Measurements from ENCODE around the gene RECQL5.
A peak's percentile ranks its signal among the peaks of the same experiment; 100 is the strongest.

The RECQL5 gene

DNA sequence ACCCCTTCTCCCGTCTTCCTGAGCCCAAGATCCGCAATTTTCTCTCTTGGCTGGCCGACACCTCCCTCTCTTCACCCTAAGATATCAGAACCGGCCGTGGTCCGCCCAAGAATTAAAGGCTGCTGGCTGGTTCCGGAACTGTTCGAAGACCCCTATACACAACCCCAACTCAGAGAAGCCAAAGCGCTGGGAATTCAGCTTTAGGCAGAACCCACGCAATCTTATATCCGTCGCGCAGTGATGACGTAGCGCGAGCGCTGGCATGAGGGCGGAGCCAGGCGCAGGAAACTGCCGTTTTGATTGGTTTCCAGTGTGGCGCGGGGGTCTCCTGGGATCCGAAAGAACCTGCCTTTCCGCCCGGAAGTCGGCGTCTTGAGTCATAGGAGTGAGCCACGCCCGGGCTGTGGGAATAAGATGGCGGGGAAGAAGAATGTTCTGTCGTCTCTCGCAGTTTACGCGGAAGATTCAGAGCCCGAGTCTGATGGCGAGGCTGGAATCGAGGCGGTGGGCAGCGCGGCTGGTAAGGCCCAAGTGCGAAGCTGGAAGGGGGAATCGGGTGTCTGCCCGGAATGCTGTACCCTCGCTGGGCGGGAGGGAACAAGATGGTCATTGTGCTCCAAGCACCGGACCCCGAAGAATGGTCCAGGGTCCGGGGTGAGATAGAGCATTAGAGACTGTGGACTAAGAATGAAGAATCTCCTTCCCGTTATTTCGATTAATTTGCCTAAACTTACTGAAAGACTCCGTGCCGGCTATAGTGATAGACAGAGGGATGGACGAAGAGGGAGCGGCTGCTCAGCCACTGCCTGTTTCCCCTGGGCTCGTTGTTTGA lies at the start of gene RECQL5, which contains the start of gene SAP30BP:
Gene RECQL5, minus strand, starts transcription at position 196 of the 832 bp plus-strand sequence. CDS start 597 bp downstream, outside the sequence.
Gene SAP30BP, plus strand, starts transcription at position 380 of the 832 bp plus-strand sequence. Its CDS starts 35 bp downstream, at position 415.
- peak; percentile 99 for DNase-seq

DNA sequence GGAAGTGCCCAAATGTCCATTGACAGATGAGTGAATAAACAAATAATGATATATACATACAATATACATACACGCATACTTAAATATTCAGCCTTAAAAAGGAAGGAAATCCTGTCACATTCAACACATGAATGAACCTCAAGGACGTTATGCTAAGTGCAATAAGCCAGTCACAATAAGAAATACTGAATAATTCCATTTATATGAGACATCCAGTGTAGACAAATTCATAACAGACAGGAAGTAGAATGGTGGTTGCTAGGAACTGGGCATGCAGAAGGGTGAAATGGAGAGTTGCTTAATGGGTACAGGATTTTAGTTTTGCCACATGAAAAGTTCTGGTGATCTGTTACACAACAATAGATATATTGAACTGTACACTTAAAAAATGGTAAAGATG lies 45.5 kb upstream of the RECQL5 start:
- no peak for DNase-seq

DNA sequence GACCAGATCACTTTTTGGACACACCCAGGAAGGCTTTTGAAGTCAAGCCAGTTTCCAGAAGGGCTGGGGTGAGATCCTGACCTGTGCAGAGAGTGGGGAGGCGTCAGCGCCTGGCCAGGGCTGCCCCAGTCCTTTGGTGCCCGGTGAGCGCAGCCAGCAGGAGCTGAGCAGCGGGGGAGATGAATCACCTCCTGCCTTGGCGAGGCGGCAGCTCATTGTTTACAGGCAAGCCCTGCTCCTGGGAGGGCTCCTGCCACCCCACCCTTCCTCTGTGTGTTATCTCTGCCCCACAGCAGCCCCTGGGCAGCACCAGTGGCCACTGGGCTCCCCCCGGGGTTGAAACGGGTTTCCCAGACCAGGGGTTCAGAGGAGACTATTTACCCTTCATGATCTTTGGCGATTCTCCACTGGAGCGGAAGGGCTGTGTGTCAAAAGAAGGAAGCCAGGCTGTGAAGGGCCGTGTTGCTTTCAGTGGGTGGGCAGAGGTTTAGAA lies 40.2 kb upstream of the RECQL5 start:
- DNase-seq, result no peak

DNA sequence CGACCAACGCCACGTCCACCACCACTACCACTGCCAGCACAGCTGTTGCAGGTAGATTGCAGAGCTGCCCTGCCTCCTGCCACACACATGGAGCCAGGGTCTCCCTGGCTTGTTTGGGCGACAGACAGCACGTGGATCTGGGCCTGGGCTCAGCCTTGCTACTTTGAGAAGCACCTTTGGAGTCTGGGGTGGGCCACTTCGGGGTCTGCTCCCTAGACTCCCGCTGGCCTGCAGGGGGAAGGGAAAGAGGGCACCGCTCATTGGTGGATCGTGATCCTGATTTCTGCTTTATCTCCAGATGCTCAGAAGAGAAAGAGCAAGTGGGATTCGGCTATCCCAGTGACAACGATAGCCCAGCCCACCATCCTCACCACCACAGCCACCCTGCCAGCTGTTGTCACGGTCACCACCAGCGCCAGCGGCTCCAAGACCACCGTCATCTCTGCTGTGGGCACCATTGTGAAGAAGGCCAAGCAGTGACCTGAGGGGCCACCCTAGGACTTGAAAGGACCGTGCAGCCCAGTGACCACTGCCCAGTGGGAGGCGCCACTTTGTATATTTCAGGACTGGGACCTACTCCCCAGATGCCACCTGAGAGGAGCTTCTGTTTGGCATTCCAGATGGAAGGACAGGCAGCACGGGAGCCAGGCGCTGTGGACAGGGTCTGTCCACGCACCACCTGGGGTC lies 39.2 kb upstream of the RECQL5 start:
- DNase-seq, result no peak

DNA sequence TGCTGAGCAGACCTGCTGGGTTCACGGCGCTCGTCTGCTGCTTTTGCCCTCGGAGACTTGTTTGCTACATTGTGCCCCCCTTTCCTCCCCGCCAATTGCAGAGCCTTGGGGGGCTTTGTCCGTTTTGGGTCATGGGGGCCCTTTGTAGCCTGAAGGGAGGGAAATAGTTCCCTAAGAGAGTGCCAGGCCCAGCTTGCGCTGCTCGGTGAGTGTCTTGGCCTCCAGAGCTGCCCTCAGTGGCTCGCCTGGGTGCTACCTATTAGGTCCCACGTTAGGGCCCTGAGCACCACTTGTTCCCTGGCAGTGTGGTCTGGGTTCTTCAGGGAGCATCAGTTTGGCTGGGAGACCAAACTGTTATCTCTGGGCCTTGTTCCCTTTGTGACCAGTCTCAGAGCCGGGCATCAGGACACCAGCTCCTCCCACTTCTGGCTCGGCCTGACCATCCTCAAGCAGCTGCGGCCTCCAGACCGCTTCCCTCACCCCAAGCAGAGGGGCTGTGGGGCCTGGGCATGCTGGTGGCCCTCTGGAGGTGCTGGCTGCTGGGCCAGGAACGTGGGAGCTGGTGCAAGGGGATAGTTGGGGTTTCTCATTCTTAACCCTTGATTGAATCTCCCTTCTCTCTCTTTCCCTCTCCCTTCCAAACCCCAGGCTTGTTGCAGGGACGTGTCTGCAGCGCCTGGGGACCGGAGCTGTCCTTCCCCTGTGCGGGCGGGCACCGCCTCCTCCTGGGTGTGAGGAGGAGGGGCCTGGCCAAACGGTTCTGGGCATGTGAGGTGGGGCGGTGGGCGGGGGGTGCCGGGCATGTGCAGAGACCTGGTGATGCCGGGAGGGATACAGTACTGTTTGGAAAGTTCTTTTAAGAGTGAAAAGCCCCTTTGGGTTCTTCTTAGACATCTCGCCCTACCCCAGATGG lies 38.3 kb upstream of the RECQL5 start:
- no peak for DNase-seq

DNA sequence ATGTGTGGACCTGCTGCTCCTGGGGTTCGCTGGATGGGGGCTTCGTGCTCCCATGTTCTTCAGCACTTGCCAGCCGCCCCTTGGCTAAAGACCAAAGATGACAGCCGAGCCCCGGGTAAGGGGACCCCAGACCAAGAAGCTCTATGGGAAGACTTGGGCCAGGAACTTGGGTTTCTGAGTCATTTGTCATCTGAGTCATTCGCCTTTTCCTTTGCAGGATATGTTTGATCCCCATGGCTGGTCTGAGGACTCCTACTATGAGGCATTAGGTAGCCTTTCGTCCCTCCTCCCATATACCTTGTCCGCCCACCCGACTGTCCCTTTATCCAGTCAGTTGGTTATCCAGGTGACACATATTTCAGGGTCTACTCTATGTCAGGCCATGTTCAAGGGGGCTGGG lies 36.6 kb upstream of the RECQL5 start:
- no peak for DNase-seq

DNA sequence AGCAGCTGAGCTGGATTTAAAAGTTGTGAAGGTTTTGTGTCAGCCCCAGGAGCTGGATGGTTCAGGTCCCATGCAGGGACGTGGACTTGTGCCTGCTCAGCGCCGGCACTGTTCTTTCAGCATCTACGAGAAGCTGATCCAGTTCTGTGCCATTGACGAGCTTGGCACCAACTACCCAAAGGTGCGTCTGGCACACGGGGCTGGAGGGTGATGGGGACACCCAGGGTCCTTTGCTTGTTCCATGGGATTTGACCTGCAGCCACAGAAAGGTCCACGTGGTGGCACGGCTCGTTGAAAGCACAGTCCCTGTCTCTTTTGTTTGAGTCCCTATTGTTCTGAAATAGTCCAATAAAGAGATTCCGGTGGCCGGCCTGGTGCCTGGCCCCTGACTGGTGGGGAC lies 36.2 kb upstream of the RECQL5 start:
- DNase-seq, result no peak

DNA sequence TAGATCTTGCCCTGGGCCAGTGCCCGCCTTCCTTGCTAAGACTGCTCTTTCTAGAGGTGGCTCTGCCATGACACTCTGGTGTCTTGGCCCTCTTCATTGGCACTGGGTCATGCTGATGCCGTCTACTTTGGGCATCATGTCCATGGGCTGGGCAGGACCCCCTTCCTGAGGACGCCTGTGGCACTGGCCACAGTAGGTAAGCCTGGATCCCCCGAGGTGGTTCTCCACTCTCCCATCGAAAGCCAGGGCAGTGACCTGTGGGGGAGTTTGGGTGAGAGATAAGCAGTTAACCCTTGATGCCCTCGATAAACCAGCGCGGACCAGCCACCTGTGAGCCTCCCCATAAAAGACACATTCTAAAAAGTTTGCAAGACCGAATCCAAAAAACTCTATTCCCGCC lies 34.3 kb upstream of the RECQL5 start:
- DNase-seq, result no peak

DNA sequence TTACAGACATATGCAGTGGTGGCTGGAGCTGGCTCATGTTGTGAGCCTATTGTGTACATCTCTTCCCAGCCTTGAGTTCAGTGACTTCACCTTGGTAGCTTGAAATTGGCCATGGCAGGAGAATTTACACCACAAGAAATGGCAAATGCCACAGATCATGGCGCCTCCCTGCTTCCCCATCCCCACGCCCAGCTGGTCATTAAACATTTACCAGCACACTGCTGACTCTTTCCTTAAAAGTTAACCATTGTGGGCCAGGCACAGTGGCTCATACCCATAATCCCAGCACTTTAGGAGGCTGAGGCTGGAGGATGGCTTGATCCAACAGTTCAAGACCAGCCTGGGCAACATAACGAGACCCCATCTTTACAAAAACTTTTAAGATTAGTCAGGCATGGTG lies 31.7 kb upstream of the RECQL5 start:
- DNase-seq, result no peak

DNA sequence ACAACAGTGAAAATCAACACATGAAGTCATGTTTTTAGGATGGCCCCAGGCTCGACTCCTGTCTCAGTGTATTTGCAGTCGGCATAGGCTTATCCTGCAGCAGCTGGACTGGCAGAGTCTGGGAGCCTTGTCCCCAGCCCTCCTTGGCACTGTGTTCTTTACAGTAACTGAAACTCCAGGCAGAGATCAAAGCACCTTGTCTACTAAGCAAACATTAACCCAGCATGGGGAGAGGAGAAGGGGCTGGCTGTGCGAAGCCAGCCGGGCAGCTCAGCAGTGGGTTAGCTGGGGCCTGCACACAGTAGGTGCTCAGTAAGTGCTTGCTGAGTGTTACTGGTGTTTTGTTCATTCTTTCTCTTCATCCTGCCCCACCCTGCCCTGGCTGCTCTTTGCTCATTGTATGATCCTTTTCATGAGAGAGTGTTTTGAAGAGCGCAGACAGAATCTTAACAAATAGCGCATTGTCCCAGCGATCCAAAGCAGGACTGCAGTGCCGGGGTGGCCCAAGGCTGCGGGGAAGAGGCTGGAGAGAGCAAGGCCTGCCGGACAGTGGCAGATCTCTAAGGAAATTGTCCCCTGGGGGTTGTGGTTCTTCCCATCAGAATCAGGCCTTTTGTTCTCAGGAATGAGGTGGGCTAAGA lies 30.8 kb upstream of the RECQL5 start:
- no peak for DNase-seq

DNA sequence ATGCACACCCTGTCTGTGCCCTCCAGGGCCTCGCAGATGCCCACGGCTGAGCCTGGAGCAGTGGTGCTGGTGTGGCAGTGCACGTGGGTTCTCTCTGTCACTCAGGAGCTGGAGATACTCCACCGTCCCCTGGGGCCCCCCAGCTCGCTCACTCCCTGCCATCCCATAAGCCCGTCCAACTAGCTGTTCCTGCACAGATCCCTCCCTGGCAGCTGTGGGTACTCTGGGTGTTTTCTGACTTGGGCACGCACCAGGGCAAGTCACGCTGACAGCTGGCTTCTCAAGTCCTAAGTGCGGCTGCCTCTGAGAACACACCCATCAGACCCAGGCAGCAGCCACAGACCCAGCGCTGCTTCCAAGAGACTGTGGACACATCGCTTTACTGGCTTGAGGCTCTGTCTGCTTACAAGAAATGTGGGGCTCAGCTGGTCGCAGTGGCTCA lies 28.9 kb upstream of the RECQL5 start:
- no peak for DNase-seq

DNA sequence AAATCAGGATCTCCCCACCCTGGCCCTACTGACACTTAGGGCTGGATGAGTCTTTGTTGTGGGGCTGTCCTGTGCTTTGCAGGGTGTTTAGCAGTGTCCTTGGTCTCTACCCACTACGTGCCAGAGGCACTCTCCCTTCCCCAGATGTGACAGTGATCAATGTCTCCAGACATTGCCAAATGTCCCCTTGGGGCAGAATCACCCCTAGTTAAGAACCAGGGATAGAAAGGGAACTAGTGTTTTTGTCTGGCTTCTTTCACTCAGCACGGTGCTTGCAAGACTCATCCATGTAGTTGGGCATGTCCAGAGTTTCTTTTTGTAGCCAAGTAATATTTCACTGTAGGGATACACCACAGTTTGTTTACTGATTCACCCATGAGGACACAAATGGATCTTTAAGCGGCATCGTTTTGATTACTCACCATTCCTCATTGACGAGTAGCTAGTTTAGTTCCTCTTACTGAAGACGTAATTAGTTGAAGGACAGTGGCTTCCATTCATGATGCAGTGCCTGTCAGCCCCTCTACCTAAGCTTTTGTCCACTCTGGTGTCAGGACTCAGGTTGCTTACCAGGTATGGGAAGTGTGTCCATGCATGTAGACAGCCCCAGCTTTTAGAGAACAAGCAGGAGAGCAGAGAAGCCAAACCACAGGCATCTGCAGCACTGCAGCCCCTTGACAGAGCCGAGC lies 28.3 kb upstream of the RECQL5 start:
- no peak for DNase-seq

DNA sequence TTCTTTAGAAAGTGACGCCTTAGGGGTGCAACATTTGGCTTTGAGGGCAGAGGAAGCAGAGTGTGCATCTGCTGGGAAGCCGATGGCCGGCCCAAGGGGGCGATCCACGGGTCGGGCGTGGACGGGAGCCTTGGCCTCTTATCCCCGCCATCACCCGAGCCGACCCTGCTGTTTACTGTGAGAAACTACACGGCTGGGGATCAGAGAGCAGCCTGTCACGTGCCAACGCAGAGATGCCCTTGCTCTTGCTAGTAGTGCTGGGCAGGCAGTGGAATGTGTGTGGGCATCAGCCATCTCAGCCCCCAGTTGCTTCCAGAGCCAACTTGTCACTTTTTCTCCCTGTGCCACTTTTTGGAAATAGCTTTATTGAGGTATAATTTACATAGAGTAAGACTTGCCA lies 27.6 kb upstream of the RECQL5 start:
- DNase-seq, result no peak

DNA sequence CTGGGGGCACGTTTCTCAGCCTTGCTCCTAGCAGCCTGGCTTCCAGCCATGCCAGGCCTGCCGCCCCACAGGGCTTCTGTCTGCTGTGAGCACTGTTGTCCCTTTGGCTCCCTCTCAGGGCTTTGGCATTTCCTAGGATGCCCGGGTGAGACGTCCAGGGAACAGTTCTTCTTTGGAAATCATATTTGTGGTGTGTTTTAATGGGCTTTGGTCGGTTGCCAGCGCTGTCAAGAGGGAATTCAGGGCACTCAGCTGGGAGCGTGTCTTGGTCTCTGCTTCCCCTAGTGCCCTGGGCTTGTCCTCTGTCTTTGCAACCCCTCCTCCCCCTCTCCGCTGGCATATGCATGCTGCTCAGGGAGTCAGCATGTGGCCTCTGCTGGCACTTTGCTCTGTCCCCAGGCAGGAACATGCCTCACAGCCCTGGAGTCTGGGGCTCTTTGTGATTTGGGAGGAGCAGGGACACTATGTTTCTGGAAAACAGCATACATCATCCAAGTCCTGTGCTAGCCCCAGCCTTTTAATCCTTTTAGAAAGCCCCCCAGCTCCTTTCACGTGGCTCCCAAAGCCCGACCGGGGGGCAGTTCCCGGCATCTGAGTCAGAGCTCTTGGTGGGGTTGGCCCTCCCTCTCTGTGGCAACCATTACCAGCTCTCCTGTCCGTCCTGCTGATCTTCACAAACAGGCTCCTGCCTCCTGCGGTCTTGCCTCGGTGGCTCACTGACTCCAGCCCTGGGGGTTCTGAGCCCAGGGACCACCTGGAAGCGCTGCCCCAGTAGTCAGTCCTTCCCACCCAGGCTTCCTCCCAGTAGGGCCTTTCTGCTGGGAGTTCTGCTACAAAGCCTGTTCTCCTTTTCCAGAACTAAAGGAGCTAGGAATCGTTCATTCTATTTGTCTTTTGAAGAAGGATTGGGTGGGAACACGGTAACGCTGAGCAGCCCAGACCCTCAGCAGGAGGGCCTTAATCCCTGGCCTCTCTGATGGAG lies 26.8 kb upstream of the RECQL5 start:
- DNase-seq, result no peak

DNA sequence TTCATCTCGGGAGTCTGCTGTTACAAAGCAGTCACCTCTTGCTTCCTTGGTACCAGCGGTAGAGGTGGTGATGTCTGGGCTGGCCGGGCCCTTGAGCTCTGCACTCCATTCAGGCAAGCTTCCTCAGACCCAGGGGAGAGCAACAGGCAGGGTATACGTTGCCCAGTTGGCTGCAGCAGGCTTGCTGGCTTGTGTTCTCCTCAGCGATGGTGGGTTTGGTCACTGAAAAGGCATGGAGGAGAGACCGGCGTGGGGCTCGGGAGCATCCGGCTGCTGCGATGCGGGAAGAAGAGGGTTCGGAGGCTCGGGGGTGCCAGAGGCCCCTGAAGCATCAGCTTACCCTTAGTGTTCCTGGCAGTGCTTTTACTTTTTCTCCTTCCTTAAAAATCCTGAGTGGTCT lies 26.0 kb upstream of the RECQL5 start:
- no peak for DNase-seq

DNA sequence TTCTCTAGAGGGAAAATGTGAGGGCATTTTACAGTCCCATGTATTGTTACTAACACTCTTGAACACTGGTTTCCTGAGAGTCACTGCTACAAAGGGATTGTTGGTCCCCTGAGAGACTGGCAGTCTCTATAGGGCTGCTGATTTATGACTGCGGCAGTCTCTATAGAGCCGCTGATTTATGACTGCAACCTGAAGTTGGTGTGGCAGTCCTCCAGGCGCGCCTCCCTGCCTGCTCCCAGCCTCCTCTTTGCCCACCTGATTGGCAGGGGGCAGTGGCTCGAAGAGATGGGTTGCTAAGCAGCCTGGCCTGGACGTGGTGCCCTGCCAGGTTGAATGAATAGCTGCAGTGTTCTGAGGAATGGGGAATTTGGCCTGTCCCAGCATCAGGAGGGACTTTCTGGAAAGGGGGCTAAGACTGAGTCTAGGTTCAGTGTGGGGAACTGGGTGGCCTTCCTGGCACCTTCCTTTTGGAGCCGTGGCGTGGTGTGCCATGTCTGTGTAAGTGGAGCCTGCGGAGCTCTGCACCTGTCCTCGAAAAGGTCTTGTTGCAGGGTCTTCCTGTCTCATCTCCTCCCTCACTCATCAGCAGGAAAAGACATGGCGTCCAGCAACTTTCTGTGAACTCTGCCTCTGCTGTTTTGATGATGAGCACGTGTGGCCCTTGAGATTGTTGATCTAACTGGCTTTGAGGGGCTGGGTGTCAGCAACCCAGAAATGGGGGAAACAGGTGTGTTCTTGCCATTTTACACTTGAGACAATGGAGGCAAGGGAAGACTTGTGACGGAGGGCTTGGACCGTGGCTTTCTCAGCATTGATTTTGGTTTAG lies 25.1 kb upstream of the RECQL5 start:
- no peak for DNase-seq

DNA sequence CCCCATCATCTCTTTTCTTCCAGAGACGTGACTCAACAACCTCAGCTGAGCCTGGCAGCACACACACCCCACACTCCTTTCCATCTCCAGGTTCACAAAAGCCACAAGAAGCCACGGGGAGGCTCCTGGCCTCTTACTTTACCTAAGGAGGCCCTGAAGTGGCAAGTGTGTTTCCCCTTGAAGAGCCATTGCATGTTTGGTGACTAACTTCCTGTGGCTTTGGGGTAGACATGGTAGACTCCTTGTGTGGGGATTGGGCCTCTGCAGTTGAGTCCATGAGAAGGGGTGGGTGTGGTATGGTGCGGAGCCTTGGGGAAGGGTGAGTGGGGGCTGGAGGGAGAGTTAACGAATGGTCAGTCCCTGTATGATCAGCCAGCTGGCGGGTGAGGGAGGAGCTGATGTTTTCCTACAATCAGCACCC lies 24.4 kb upstream of the RECQL5 start:
- no peak for DNase-seq

DNA sequence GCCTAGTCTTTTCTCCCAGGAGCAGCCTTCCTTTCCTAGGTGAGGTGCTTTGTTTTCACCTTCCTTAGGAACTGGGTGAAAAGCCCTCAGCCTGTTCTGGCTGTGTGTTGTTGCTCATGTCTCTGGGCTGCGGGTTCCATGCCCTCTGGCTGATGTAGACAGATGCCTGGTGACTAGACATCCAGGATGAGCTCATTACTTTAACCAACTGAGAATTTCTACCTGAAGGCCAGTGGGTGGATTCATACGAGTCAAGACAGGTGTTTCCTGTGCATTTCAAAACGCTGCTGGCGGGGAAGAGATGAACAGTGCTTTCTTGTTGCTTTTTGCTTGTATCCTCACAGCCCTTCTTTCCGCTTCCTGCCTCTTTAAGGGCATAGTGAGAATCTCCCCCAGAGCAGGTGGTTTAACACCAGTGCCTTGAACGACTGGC lies 22.5 kb upstream of the RECQL5 start:
- DNase-seq, result no peak

DNA sequence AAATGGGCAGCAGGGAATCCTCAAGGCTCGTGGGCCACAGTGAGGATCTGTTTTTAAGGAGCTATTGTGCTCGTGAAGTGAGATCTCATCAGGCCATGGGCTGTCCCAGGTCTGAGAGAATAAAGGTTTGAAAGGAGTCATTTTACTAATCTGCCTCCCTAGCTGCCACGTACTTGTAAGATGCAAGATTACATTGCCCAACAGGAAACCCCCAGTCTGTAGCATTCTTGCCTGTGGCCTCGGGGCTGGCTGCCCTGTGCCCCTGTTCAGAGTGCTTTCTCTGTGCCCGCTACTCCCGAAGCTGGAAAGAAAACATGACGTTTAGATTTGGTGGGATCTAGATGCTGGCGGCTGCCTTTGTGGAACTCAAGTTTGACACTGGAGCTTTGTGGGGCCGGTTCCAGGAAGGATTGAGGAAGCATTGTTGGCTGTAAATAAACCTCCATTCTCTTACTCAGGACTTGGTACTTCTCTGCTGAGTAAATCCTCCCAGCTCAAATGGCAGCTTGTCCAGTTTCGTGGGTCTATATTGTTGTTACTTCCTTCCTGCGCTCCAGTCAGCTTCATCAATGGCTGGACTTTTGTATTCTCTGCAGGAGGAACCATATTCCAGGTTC lies 21.4 kb upstream of the RECQL5 start:
- no peak for DNase-seq

Measured in DMS53 (cell line).